HG03354 (cell line): ENCODE measurements around the gene CDH11.

Experiments
- ATAC-seq: cut with Tn5 transposase; IDR thresholded peaks from one replicate; pipeline ENCODE4 v1.9.1; 2021; ENCODE audit warnings: mild to moderate bottlenecking; ENCODE audit not compliant: unreplicated experiment, poor library complexity, severe bottlenecking

Gene CDH11

DNA sequence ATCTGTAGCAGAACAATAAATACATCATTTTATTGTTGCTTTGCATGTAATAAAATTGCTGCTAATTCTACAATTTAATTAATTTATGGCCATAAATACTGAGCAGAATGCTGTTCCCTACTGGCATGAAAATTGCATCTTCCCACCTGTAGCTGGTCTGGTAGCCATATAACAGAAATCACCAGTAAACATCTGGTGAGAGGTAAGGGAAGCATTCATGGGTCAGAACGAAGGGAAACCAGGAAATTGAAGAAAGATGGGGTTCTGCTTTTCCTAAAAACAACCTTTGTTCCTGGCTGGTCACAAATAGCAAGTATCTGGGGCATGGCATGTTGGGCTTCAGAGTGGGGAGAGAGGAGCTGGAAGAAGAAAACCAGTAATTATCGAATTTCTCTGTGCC lies 128.4 kb downstream of the CDH11 start:
- ATAC-seq: no peak

DNA sequence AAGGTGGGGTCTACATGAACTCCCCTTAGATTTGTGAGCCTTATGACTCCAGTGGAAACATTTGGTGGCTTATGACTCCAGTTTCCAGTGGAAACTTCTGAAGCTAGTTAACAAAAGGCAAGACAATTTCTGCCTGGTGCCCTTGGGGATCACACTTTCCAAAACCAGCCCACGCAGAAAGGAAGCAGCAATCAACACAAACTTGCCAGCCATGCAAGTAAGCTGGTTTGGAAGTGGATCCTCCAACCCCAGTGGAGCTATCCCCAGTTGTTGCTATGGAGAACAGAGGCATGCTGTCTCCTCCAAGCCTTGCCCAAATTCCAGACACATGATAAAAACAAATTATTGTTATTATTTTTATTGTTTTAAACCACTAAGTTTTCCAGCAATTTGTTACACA lies 130.9 kb downstream of the CDH11 start:
- ATAC-seq: no peak

DNA sequence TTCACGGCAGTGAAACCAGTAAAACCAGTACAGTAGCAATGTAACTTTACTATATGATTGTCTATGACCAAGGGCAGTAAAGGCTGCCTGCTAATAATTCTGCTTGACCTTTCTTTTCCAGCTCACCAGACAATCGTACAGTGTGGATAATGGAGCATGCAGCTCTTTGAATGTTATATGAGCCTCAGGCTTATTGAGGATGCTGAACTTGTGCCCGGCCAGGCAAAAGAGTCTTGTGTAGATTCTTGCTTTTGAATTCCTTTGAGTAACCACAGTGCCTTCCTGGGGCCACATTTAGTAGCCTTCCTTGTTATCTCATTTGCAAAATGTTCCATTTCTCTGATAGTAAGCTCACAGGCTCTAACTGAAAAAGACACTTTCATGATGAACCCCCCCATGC lies 131.8 kb downstream of the CDH11 start:
- ATAC-seq: no peak

DNA sequence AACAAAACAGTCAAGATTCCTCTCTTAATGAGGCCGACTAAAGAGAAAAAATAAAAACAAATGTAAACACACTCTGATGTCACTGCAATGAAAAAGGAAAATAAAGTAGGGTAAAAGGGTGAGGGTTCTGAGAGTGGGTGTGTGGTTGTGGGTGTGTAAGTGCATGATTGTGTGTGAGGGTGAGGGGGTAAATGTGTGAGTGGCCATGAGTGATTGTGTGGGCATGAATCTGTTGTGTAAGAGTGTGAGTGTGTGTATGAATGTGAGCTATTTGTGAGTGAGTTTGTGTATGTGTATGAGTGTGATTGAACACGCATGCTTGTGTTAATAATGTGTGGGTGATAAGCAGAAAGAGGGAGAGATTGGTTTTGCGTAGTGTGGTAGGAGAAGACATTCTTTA lies 132.8 kb downstream of the CDH11 start:
- no peak for ATAC-seq

DNA sequence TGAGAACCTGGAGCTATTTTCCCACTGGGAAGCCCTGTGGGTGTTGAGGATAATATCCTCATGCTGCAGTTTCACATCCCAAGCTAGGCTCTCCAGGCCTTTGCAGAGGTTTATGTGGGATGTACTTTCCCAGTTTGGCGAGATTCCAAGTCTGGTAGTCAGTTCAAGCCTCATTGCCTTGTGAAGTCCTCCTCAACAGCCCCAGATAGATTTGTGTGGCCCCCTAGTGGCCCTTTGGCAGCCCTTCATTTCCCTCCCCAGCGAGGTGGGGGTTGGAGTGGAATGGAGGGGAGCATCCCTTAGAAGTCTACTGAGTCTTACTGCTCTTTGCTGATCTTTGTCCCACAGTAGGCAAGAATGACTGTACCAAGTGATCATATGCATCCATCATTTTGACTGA lies 137.9 kb downstream of the CDH11 start:
- ATAC-seq: no peak

GRCh38 chr16:64983231-64983630 lies 138.6 kb downstream of the CDH11 start:
- ATAC-seq: no peak

- ATAC-seq: no peak
Observed at GRCh38 chr16:64982581-64982980, 139.3 kb downstream of the CDH11 start.

GRCh38 chr16:64981568-64982281 lies 140.1 kb downstream of the CDH11 start:
- no peak for ATAC-seq

GRCh38 chr16:64977206-64977920 lies 144.5 kb downstream of the CDH11 start:
- no peak for ATAC-seq

DNA sequence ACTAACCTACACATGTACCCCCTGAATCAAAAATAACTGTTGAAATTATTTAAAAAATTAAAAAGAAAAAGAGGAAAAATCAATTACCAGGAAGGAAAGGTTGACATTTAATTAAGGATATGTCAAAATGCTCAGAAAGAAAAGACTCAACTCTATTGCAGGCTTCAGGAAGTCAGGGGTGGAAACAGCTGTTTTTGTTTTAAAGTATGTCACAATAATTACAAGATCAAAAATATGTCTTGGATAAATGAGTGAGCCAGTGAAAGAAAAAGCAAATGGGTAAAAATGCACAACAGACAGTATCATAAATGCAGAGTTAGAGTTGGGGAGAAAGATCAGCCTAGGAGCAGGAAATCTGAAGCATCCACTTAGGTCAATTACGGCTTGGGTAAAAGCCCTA lies 146.0 kb downstream of the CDH11 start:
- no peak for ATAC-seq

- ATAC-seq: no peak
Observed at GRCh38 chr16:64974381-64974780, 147.5 kb downstream of the CDH11 start.

GRCh38 chr16:64973171-64973570 lies 148.7 kb downstream of the CDH11 start:
- ATAC-seq: no peak

GRCh38 chr16:64971171-64971570 lies 150.7 kb downstream of the CDH11 start:
- no peak for ATAC-seq

DNA sequence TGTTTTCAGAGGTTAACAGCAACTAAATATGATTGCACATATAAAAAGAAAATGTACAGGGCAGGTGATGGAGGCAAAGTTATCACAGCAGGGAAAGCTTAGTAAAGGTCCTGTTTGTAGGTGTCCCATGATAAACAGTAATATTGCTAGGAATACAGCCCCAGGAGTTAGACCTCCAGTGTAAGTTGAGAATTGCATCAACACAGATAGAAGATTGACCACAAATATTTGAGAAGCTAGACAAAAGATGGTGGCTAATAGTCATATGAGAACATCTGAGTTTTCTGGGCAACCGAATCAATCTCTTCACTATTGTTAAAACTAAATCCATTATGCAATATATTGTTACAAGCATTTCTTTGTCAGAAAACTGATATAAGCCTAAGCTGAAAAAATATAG lies 152.6 kb downstream of the CDH11 start:
- ATAC-seq: no peak

- no peak for ATAC-seq
Observed at GRCh38 chr16:64968539-64968938, 153.3 kb downstream of the CDH11 start.

- ATAC-seq: no peak
Observed at GRCh38 chr16:64964126-64964540, 157.7 kb downstream of the CDH11 start.

DNA sequence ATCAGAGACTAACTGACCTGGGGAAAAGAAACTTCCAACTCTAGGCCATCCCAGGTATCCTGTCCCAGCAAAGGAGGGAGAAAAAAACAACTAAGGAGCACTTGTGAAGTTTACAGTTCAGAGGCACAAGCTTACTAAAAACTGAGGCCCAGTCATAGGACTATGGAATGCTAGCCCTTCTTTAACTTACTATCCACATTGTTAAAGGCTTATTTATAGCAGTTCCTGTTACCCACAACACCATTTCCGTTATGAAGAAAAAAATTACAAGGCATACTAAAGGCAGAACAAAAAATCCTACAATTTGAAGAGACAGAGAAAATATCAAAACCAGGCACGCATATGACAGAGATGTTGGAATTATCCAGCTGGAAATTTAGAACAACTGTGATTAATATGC lies 159.1 kb downstream of the CDH11 start:
- no peak for ATAC-seq

DNA sequence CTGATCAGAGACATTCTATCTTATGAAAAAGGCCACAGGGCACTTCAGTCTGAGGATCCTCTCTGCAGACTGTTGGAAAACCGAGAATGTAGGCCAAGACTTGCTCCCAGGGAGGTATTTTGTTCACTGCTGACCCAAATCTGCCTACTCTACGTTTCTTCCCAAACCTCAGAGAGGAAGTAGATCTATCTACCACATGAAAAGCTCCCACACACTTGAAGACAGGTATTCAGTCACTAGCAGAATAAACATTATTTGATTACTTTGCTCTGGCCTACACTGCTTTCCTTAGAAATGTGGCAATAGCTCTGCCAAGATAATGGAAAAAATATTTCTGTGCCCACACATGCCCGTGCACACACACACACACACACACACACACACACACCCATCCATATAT lies 164.6 kb downstream of the CDH11 start:
- ATAC-seq: no peak

- no peak for ATAC-seq
Observed at GRCh38 chr16:64952177-64952576, 169.7 kb downstream of the CDH11 start.

- no peak for ATAC-seq
Observed at GRCh38 chr16:64951193-64951592, 170.7 kb downstream of the CDH11 start.

DNA sequence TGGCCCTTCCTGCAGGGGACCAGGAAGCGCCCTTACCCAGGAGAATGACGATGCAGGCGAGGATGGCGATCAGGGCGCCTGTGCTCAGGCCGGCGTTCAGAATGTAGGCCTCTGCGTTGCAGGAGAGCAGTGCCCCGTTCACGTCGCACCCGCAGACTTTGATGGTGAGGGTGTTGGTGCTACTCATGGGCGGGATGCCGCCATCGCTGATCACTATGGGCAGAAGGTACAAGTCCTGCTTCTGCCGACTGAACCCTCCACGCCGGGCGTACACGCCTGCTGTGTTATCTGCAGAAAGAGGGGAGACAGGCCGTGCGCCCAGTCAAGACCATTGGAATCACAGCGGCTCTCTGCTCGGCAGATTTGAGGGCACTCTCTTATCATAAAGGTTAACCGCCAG lies 171.1 kb downstream of the CDH11 start:
- ATAC-seq: no peak

GRCh38 chr16:64950262-64950661 lies 171.6 kb downstream of the CDH11 start:
- ATAC-seq: no peak
